ENCODE data around the gene TMEM150A.
"Not testable (repeated sequence)": the region's sequence is repeated elsewhere in the genome, so short reads cannot be mapped to it uniquely, and the experiment has no call there.

Gene TMEM150A

DNA sequence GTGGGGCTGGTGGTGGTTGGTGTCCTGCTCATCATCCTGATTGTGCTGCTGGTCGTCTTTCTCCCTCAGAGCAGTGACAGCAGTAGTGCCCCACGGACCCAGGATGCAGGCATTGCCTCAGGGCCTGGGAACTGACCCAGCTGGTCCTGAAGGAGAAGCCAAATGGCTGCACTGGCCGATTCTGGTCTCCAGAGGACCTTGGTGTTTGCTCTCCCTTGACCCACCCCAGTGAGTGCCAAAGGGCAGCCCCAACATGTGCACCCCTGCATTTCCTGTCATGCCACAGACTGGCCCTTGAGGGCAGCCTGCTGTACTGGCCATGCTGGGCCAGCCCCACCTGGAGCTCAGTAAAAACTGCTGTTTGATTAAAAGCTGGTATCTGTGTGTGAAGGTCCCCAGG, 9.5 kb downstream of the TMEM150A start:
- FAIRE-seq, result no peak

DNA sequence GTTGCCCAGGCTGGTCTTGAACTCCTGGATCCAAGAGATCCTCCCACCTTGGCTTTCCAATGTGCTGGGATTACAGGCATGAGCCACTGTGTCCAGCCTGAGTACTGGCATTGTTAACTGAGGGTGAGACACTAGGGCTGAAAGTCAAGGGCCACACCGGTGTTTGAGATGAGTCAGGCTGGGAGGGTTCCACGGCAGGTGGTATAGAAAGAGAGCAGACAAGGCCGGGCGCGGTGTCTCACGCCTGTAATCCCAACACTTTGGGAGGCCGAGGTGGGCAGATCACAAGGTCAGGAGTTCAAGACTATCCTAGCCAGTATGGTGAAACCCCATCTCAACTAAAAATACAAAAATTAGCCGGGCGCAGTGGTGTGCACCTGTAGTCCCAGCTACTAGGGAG, 10.2 kb downstream of the TMEM150A start:
- FAIRE-seq, result not testable (repeated sequence)

DNA sequence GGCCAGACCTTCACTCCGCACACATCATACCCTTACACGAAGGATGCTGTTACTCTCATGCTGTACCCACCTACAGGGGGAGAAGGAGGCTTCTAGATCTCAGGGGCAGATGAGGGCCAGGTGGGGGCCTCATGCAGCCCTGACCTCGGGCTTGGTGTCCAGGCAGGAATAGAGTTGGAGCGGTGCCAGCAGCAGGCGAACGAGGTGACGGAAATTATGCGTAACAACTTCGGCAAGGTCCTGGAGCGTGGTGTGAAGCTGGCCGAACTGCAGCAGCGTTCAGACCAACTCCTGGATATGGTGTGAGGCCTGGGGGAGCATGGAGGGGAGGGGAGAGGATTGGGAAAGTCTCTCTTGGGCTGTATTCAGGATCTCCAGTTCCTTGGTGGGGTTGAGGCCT, 10.9 kb downstream of the TMEM150A start:
- no peak for FAIRE-seq

DNA sequence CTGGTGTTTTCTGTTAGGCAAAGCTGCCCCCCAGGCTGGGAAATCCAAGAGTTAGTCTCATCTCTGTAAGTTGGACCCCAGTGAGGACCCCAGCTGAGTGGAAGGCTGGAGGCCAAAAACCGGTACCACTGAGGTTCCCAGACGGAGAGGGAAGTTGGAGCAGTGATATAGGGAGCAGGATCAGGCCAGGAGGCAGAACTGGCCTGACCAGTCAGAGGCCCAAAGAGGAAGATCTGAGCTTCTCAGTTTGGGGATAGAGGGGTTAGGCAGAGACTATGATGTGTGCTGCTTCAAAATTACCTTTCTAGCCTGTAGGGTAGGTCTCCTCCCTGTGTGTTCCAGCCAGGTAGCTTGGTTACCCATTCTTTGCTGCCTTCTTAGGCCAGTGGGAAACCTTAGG, 11.5 kb downstream of the TMEM150A start:
- FAIRE-seq, result no peak

DNA sequence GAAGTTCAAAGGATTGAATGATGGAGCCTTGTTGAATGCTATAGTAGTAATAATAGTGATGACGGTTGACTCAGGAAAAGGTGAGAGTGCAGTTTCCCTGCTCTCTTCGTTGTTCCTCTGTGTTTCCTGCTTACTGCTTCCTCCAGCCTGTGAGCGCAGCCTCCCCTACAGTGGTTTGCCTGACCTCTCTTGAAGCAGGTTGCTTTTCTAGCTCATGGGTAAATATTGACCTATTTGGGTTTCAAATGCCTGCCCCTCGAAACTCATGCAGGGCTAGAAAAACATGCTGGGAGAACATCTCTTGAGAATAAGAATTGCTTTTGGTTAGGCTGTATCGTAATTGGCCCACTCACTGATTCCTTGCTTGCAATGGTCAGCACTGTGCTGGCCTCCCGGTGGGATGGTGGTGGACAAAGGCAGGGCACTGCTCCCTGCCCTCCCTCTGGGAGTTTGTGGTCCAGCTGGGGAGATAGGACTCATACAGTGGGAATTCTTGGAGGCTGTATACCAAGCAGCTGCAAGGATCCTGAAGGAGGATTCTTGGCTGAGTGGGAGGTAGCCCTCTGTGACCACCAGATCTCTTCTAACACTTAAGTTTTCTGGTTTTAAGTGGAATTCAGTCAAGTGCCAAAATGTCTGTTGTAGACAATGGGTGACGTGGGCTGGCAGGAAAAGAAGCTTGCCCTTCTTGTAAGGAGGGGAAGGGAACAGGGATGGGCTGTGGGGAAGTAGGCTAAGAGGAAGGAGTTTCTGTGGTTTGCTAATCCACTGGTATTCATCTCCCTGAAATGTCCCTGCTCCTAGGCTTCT, 12.3 kb downstream of the TMEM150A start:
- no peak for FAIRE-seq

DNA sequence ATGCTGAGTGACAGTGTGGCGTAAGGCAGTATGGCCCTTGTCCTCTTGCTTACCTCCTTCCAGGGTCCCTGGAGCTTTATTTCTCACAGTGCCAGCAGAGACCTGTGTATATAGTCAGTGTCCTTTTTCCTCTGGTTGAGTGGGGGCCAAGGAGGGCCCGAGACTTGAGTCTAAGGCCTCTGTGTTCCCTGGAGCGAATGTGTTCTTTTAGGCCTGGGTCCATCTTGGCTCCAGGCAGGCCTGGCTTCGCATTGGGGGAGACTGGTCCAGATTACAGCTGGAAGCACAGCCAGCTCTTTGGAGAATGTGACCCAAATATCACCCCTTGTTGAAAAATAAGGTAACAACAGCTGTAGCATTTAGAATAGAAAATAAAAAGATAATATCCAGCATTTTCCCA, 13.3 kb downstream of the TMEM150A start:
- FAIRE-seq, result no peak

DNA sequence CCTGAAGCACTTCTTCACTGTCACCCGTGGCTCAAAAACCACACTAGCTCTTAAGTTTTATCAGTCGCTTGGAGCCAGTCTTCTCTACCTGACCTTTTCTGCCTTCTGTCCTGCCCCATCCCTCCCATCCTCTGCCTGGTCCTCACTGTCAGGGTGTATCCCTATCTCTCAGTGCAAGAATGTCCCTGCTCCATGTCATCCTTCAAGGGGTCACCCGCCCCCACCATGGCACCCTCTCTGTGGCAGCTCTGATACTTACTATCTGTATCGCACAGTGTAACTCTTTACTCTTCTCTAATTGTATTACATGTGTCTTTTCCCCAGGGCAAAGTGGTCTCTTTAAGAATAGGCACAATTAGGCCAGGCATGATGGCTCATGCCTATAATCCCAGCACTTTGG, 13.9 kb downstream of the TMEM150A start:
- no peak for FAIRE-seq

DNA sequence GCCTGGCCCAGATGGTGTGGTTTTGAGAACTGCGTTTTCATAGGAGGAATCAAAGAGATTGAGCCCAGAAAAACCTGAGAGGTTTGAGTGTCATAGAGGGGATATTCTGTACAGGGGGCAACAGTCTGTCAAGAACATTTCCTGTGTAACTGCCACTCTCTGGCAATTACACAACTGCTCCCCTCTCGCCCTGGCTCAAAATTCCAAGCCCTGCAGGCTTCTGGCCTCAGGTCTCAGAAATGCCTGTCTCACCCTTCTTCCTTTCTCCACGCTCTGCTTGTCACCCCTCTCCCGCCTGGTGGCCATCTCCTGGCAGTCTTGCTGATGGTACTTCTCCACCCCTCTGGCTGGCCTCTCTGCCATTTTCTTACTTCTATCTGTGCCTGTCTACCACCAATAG, 14.3 kb downstream of the TMEM150A start:
- FAIRE-seq, result no peak

DNA sequence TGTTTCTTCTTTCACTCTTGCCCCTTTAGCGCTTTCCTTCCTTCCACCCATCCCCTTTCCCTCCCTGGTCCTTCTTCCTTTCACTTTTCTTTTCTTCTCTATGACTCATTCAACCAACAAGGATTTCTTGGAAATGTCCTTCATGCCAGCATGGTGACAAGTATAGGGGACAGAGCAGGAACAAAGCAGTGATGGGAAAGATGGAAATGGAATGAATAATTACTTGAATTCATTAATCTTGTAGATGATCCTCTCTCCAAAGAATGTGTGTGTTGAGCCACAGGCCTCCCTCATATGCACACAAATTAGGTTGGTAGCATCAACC, 16.8 kb downstream of the TMEM150A start:
- FAIRE-seq, result no peak

DNA sequence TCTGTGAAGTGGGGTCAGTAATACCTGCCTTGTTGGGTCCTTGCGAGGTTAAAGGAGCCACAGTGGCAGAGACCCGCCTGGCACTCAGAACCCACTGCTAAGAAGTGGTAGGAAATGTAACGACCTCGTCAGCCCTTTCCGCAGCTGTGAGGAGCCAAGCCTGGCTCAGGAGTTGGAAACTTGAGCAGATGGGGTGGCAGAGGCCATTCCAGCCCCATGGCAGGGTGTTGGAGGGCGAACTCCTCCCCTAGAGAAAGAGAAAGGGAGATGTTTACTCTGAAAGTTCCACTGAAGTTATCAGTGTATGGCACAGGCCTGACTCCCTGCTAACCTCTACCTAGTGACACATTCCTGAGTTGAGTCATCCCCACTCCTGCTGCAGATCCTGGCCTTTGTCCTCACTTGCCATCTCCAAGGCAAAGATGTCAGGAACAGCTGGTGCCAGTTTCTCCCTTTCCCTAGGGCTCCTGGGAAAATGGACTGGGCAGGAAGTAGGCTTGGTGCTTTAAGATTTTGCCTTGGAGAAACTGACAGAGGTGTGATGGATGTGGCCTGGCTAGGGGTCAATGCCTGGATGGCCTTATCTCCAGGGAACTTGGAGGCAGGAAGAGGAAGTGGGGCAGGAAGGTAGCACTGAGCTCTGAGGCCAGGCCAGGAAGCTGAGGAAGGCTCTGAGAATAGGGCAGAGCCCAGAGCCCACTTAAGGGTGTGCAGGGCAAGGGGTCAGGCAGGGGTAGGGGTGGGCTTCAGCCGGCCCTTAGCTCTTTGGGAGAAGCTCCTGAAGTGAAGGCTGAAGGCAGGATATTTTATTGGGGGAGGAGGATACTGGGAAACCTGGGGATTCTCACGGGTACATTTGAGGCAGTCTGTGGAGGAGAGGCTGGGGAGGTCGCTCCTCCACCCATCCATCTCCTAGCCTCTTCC, 17.4 kb downstream of the TMEM150A start:
- FAIRE-seq, result no peak

DNA sequence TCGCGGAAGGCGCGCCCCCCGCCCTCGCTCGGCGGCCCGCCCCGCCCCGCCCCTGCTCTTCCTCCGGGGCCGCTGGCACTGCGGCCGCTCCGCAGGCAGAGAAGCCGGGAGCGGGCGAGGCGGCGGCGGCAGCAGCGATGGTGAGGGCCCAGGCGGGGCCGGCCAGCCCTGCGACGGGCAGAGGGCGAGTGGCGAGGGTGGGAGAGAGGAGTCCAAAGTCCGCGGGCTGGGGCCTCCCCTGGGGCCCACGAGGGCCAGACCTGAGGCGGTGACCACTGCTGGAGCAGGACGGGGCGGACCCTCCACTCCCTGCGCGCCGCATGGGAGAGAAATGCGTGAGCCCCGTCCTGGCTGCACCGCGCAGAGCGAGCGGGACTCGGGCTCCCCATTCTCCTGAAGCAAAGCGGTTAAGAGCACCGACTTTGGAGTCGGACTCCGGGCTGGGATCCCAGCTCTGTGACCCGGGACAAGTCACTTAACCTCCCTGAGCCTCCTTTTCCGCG, 18.1 kb downstream of the TMEM150A start, which contains the start of gene VAMP5:
VAMP5 (plus strand) TSS at position 78 of the 503 bp plus-strand sequence; CDS start at position 138, 60 bp downstream.
- no peak for FAIRE-seq

DNA sequence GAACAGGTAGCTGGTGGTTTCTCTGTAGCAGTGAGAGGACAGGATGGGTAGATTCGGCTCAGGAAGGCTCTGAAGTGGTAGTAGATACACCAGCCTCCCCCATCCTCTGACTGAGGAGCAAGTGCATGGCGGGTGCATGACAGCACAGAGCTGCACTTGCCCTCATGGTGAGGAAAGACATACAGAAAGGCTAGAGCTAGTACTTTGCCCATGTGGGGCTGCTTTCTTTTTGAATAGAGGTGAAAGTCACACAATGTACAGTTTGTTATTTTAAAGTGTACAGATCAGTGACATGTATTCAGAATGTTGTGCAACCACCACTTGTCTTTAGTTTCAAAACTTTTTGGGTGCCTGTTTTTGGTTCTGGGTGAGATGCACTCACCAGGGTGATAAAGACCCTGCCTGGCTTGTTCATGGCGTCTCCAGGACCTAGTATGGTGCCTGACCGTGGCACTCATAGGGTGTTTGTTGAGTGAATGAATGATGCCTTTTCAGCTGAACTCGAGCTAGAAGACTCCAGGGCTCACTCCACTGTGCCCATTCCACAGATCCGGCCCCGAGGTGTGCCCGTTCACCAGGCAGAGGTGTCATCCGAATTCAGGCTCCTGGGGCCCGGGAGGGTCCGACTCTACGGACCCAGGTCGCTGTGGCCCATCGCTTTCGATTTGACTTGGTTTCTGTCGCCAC, 18.7 kb downstream of the TMEM150A start:
- FAIRE-seq, result no peak

DNA sequence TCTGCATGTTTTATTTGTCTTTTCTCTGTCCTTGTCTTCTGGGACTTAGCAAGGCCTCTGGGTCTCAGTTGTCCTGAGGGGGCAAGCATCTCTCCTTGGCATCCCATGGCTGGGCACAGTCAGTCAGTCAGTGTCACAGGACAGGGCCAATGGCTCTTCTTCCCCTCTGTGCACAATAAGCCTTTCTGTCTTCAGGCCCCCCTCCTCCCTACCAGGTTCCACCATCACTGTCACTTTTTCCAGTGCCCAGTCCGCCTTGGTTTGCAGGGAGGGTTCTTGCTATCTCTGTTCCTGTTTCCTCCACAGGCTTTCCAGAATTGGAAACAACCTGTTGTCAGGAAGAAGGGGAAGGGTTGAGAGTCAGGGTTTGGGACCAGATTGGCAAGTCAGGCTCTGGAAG, 20.0 kb downstream of the TMEM150A start:
- FAIRE-seq, result no peak

DNA sequence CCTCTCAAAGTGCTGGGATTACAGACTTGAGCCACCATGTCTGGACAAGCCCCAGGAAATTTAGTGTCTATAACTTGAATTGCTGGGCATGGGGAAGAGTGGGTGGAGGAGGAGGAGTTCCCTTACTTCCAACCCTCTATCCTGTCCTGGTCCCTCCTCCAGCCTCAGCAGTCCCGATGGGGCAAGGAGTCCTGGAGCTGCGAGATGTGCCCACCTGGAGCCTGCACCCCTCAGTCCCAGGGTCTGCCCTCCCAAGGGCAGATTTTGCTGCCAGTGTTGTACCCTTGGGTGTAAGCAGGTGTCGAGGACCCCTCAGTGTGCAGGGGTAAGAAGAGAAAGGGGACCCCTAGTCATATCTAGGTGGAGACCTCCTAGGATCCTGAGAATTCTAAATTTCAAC, 22.3 kb downstream of the TMEM150A start:
- FAIRE-seq, result no peak

DNA sequence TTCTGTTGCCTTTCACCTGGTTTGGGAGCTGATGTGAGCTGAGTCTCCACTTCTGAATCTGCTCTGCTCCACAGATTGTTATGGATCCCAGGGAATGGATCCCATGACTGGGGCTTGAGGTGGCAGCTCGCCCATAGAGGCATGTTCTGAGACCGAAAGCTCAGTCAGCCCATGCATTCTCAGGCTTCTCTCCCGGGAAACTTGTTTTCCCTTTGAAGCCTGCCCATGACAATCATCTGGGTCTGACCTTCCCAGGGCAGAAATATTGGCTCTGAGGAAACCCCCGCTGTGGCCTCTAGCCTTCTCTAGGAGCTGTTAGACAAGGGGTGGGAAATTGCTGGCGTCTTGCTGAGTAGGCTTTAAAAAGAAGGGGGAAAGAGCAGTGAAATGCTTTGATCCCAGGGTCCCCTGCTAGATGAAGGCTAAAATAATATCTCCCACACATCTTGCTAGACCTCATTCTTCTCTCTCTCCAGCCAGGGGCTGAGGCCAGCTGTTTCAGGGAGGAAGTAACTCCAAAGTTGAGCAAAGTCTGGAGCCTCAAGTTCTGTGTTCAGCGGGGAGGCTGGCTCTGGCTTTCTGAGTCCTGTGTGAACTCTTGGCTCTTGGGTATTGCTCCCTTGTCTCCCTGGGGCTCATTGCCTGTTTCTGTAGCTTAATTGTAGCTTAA, 23.1 kb downstream of the TMEM150A start:
- FAIRE-seq, result no peak

DNA sequence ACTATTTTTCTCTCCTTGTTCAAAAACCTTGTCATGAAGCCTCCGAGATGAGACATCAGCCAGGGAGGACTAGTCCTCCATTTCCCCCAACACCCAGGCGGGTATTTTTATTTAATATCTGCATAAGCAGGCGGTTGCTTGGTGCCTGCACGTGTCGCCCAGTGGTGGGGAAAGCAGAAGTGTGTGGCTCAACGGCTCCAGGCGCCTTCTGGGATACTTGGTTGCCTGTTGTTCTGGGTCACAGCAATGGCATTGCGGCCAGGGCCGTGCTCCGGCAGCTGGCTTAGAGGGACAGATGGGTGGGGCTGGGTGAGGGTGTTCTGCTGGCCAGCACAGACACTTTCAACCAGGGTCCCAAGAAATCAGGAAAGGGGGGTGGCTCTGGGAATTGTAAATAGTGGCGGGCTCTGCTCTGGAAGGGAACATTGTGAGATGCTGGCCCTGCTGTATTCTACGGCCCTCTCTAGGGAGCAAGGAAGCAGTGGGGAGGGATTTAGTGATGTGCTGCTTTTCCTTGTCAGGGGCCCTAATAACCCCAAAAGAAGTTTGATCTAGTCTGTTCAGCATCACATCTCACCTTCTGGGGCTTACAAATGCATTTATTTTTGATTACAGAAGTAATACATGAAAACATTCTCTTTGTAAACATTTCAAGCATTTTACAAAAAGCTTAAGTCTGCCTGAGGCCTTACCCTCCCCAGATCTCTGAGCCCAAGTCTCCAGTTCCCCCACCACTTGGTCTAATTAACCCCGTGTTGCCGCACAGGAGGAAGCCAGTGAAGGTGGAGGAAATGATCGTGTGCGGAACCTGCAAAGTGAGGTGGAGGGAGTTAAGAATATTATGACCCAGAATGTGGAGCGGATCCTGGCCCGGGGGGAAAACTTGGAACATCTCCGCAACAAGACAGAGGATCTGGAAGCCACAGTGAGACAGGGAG, 24.0 kb downstream of the TMEM150A start:
- no peak for FAIRE-seq

DNA sequence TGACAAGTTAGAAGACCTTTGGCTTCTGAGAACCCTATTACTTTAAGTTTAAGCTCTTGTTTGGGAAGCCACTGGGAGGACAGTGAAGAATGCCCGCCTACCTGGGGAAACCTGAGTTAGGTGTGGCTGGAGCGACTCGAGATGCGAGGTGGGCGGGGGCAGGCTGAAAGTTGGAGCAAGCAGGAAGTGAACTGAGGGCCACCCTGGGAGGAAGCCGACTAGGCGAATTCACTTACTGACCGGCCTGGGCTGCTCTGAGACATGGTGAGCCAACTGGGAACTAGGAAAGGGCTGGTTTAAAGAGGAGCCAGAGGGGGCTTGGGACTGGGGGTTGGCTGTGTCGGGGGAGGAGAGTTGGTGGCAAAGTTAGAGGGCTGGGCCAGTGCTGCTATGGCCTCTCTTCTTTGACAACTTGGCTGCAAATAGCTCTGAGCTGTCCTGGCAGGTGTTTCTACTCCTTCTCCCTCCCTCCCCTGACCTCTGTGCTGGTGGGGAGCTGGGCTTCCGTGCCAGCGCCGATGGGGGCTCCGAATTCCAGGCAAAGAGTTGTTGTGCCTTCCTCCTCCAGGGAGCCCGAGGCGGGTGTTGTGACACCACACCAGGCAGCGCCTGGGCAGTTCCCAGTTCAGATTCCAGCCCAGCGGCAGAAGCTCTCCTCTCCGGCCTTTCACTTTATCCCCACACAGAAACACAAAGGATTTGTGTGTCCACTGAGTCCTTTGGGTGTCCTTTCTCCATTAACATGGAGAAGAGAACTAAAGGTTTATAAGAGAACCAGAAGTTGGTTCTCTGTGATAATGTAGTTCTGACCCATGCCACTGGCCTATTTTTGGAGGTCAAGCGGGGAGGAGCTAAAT, 24.9 kb downstream of the TMEM150A start, which contains the start of gene VAMP8:
VAMP8 (plus strand) TSS at position 201 of the 857 bp plus-strand sequence; CDS start at position 262, 61 bp downstream.
- no peak for FAIRE-seq

DNA sequence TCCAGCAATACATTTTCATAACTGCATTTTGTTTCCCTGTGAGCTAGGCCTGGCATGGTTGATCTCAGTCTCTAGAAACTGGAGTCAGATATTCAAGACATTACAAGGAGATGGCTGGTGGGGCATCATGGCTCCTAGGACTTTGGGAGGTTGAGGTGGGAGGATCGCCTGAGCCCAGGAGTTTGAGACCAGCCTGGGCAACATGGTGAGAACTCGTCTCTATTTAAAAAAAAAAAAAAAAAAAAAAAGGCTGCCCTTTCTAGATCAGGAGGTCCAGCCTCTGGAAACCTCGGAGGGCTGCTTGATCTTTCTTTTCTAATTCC, 25.5 kb downstream of the TMEM150A start:
- FAIRE-seq, result no peak

DNA sequence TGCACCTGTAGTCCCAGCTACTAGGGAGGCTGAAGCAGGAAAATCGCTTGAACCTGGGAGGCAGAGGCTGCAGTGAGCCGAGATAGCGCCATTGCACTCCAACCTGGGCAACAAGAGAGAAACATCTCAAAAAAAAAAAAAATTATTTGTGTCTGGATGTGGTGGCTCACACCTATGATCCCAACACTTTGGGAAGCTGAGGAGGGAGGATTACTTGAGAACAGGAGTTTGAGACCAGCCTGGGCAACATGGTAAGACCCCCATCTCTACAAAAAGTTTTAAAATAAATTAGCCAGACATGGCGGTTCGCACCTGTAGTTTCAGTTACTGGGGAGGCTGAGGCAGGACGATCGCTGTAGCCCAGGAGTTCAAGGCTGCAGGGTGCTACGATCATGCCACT, 26.8 kb downstream of the TMEM150A start:
- no peak for FAIRE-seq

DNA sequence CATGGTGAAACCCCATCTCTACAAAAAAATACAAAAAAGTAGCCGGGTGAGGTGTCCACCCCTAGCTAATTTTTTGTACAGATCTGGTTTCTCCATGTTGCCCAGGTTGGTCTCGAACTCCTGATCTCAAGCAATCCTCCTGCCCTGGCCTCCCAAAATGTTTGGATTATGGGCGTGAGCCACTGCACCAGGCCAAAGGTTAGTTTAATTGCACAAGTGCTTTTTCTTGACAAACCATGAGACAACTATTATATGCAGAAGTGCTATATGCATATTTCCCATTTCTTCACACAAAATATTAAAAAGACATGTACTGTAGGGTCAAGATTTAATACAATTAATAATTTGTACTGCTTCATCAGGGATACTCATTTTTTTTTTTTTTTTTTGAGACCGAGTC, 36.2 kb downstream of the TMEM150A start:
- FAIRE-seq, result no peak
